K562 (cell line): ENCODE data around the gene RABGAP1L. TPM values are rescaled to one million over a fixed set of nuclear protein-coding genes. Genes with fewer than 3 reads are reported as not detected.
A peak's percentile ranks its signal among the peaks of the same experiment; 100 is the strongest.

Source experiments
- ATAC-seq: fragments of 200-7000 bp; cut with Tn5 transposase; 3 replicates; pipeline ENCODE4 v1.9.1; 2020; ENCODE audit warnings: moderate library complexity
- BruUV-seq: library from RNA; stranded (reverse); fragments of 400-500 nt; replicated peaks from 2 replicates; lab custom pipeline; 2021; lab: Mats Ljungman, UMichigan
- CTCF ChIA-PET: fragments of 300-600 bp; formaldehyde crosslinking; extraction: SDS; loops from one replicate; lab custom pipeline; 2021; ENCODE audit warnings: low intra/inter-chr PET ratio; lab: Yijun Ruan, JAX
- POLR2A ChIA-PET: fragments of 300-600, 350-650 bp; sonication (Branson Sonifier 250); formaldehyde crosslinking; extraction: SDS; loops from one replicate; lab custom pipeline; 2021; ENCODE audit warnings: antibody characterized with exemption, inconsistent platforms; lab: Yijun Ruan, JAX
- DNase-seq, 4 experiments: peaks; one replicate each; pipeline versions ENCODE4 v3.0.0 to v3.0.0-alpha.2; 2011 to 2018; ENCODE audit warnings: low spot score in 3 of 4, mixed read lengths in 3 of 4; ENCODE audit errors: extremely low read depth in 1 of 4
- FAIRE-seq: peaks from 2 replicates; lab custom pipeline; 2011; peaks lifted over from hg19 to GRCh38; lab: Jason Lieb, UNC
- H2AFZ ChIP-seq: 2 replicates; pipeline ENCODE4 v1.6.0; 2011; ENCODE audit warnings: low read depth, low read length, control low read depth, inconsistent platforms
- H3K27ac ChIP-seq: fragments of 200-600 bp; 3 replicates; pipeline ENCODE4 v1.8.0; 2011; ENCODE audit warnings: low read depth, mild to moderate bottlenecking, control low read depth, inconsistent platforms, low read length, moderate library complexity, mixed read lengths; ENCODE audit errors: extremely low read depth
- H3K27me3 ChIP-seq, 2 experiments: fragments of 300-600 bp in 1 of 2; 2 replicates in 1 of 2; 3 replicates in 1 of 2; pipeline versions ENCODE4 v1.6.0 to v1.8.0; 2011; ENCODE audit warnings: inconsistent platforms in 2 of 2, low read length in 2 of 2, mild to moderate bottlenecking in 1 of 2, mixed read lengths in 1 of 2, moderate library complexity in 1 of 2; ENCODE audit not compliant: control insufficient read depth in 2 of 2, insufficient read depth in 2 of 2
- H3K36me3 ChIP-seq: fragments of 300-600 bp; 3 replicates; pipeline ENCODE4 v1.8.0; 2011; ENCODE audit warnings: mild to moderate bottlenecking, low read length, inconsistent platforms; ENCODE audit not compliant: control insufficient read depth, insufficient read depth
- H3K4me1 ChIP-seq, 2 experiments: fragments of 200-600 bp in 1 of 2; replicated peaks in 1 of 2; 2 replicates in 1 of 2; 3 replicates in 1 of 2; pipeline versions ENCODE4 v1.5.1 to v1.8.0; 2011; ENCODE audit warnings: inconsistent platforms in 2 of 2, low read length in 2 of 2, mild to moderate bottlenecking in 1 of 2, mixed read lengths in 1 of 2, moderate library complexity in 1 of 2; ENCODE audit not compliant: control insufficient read depth in 2 of 2, insufficient read depth in 2 of 2
- H3K4me2 ChIP-seq: 2 replicates; pipeline ENCODE4 v1.6.1; 2011; ENCODE audit warnings: low read length, control low read depth, inconsistent platforms, mixed read lengths; ENCODE audit not compliant: insufficient read depth
- H3K4me3 ChIP-seq: fragments of 200-600 bp; sonication (generic), shearing (Covaris generic); 2 replicates; pipeline ENCODE4 v1.5.1; 2016; ENCODE audit warnings: control low read depth, inconsistent platforms
- H3K79me2 ChIP-seq: fragments of 200-600 bp; 3 replicates; pipeline ENCODE4 v1.8.0; 2011; ENCODE audit warnings: low read length, inconsistent platforms; ENCODE audit not compliant: control insufficient read depth, insufficient read depth
- H3K9ac ChIP-seq, 2 experiments: 2 replicates each; pipeline versions ENCODE4 v1.6.0 to v1.6.1; 2011; ENCODE audit warnings: low read depth in 2 of 2, low read length in 2 of 2, control low read depth in 1 of 2, inconsistent platforms in 1 of 2, mild to moderate bottlenecking in 1 of 2, mixed read lengths in 1 of 2; ENCODE audit not compliant: insufficient read depth in 1 of 2
- H3K9me1 ChIP-seq: one replicate; pipeline ENCODE4 v1.6.0; 2011; ENCODE audit warnings: inconsistent platforms, mild to moderate bottlenecking, low read length, moderate library complexity; ENCODE audit not compliant: control insufficient read depth, insufficient read depth
- H3K9me3 ChIP-seq: replicated peaks from 2 replicates; pipeline ENCODE4 v1.5.1; 2011; ENCODE audit warnings: low read depth, low read length, inconsistent platforms; ENCODE audit not compliant: control insufficient read depth, insufficient read depth
- H4K20me1 ChIP-seq: replicated peaks from 2 replicates; pipeline ENCODE4 v1.6.1; 2011; ENCODE audit warnings: low read length, inconsistent platforms, mixed read lengths; ENCODE audit not compliant: control insufficient read depth, insufficient read depth
- C11orf30 ChIP-seq: fragments of 450-650 bp; IDR thresholded peaks from 2 replicates; pipeline ENCODE4 v1.6.1; 2016; ENCODE audit warnings: low read depth, mild to moderate bottlenecking
- GABPA ChIP-seq: fragments of 200-800 bp; sonication (Bioruptor generic); conservative IDR thresholded peaks from 2 replicates; pipeline ENCODE4 v1.6.1; 2016; ENCODE audit warnings: low read depth, missing genetic modification characterization, missing compliant biosample characterization
- IRF1 ChIP-seq: sonication (generic); formaldehyde crosslinking; IDR thresholded peaks from 2 replicates; pipeline ENCODE4 v1.8.0; 2022; ENCODE audit warnings: missing genetic modification reagents, mild to moderate bottlenecking, borderline replicate concordance
- KHSRP ChIP-seq: fragments of 450-650 bp; IDR thresholded peaks from 2 replicates; pipeline ENCODE4 v1.6.1; 2017
- MAFG ChIP-seq: fragments of 450-650 bp; conservative IDR thresholded peaks from 2 replicates; pipeline ENCODE4 v1.6.1; 2016; ENCODE audit warnings: missing genetic modification characterization, missing compliant biosample characterization
- POLR3G ChIP-seq: IDR thresholded peaks from 2 replicates; pipeline ENCODE4 v1.6.1; 2011; ENCODE audit not compliant: insufficient read length, insufficient replicate concordance; ENCODE audit errors: extremely low read depth
- RFX1 ChIP-seq: fragments of 450-650 bp; IDR thresholded peaks from 2 replicates; pipeline ENCODE4 v1.6.1; 2016; ENCODE audit warnings: mild to moderate bottlenecking, moderate library complexity
- SNIP1 ChIP-seq: fragments of 450-650 bp; IDR thresholded peaks from 2 replicates; pipeline ENCODE4 v1.7.1; 2017; ENCODE audit warnings: low read depth, mild to moderate bottlenecking
- ZNF143 ChIP-seq: sonication (generic); formaldehyde crosslinking; IDR thresholded peaks from 2 replicates; pipeline ENCODE4 v1.9.0; 2022; ENCODE audit warnings: mild to moderate bottlenecking, missing genetic modification reagents
- ZNF316 ChIP-seq: fragments of 450-650 bp; IDR thresholded peaks from 2 replicates; pipeline ENCODE4 v1.6.1; 2016
- ZNF518B ChIP-seq: fragments of 250-450 bp; sonication (Bioruptor Pico); IDR thresholded peaks from 2 replicates; pipeline ENCODE4 v1.5.0; 2021; ENCODE audit warnings: mild to moderate bottlenecking, moderate library complexity
- WGBS: fragments of 100-300 bp; shearing (Covaris generic); methylation state at CpG from one replicate; pipeline ENCODE4 v1.1.6; 2016; ENCODE audit warnings: low coverage, mixed read lengths; ENCODE audit not compliant: insufficient coverage; ENCODE audit errors: missing lambda C conversion rate; 5-methylcytosine and 5-hydroxymethylcytosine counted together
- in situ Hi-C: fragments of 300-500 bp; cut with MboI; formaldehyde crosslinking; loops from 4 replicates; pipeline ENCODE4 v1.15.0; 2018; ENCODE audit warnings: inconsistent platforms, mixed read lengths
- intact Hi-C: fragments of 100-400 bp; cut with micrococcal nuclease; formaldehyde crosslinking; loops from 2 replicates; pipeline ENCODE4 v1.14.2; 2022
- polyA plus RNA-seq, 8 experiments: library from polyadenylated mRNA; depleted of rRNA in 4 of 8; stranded (reverse) in 5 of 8; unstranded in 3 of 8; fragments of >200 nt; fragmentation: Nextera tagmentation in 2 of 8; fragmentation: Illumina TruSeq in 1 of 8; extraction: Ambion mirVana in 2 of 8; extraction: Trizol in 1 of 8; gene quantifications; 2 replicates each; pipeline versions ENCODE4 v1.2.1 to v1.2.3, GENCODE V29; 2011 to 2014; ENCODE audit warnings: inconsistent platforms in 1 of 8, missing spikeins in 1 of 8
- total RNA-seq, 7 experiments: library from RNA; depleted of rRNA in 6 of 7; stranded (reverse); fragments of >200 nt in 6 of 7; fragmentation: Illumina TruSeq in 2 of 7; extraction: Trizol in 2 of 7; gene quantifications; 2 replicates each; pipeline versions ENCODE4 v1.2.1 to v1.2.3, GENCODE V29; 2011 to 2021; ENCODE audit warnings: low replicate concordance in 1 of 7

The RABGAP1L gene
- total and polyA plus RNA-seq, 9 of the 15 experiments (the other 6 are each of a cell fraction or from before 2014, with no cell fraction given), result 16.5 to 44.9 (median 26.7) TPM

- H3K27me3 ChIP-seq, result no peaks in the 10 kb centered on the region
- POLR2A ChIA-PET, result interaction anchor here (0.5 kb wide), 1 partner anchor 590 kb away, joined by 3 read pairs; no protein-coding TSS in a partner anchor
- CTCF ChIA-PET, result no interaction called here
- H3K9me1 ChIP-seq, result no peaks in the 10 kb centered on the region
- H3K4me2 ChIP-seq, result no peak overlapping the region
- intact Hi-C loops (no loop called here), in situ Hi-C loops (no loop called here)
- BruUV-seq, result no TSS peak
- H3K9ac ChIP-seq, result no peak overlapping the region
- ATAC-seq, result no peak
- H2AFZ ChIP-seq, result no peak overlapping the region
- peak; percentile 82 for TF ChIP-seq ZNF316
- peak; percentile 70 for TF ChIP-seq C11orf30
- peak; percentile 59 for TF ChIP-seq MAFG (tag)
- no peak for TF ChIP-seq POLR3G
- TF ChIP-seq GABPA (tag), result no peak
- DNase-seq, result no peak
- no peak overlapping the region for H3K4me3 ChIP-seq
- no peaks in the 10 kb centered on the region for H3K36me3 ChIP-seq
- no peaks in the 10 kb centered on the region for H3K9me3 ChIP-seq
- H3K79me2 ChIP-seq, result no peaks in the 10 kb centered on the region
- H3K4me1 ChIP-seq, result no peaks in the 10 kb centered on the region
- FAIRE-seq, result no peak
- H4K20me1 ChIP-seq, result no peaks in the 10 kb centered on the region
- H3K27ac ChIP-seq, result no peak overlapping the region
Measured at GRCh38 chr1:174445351-174445750, 286.0 kb downstream of the RABGAP1L start.

DNA sequence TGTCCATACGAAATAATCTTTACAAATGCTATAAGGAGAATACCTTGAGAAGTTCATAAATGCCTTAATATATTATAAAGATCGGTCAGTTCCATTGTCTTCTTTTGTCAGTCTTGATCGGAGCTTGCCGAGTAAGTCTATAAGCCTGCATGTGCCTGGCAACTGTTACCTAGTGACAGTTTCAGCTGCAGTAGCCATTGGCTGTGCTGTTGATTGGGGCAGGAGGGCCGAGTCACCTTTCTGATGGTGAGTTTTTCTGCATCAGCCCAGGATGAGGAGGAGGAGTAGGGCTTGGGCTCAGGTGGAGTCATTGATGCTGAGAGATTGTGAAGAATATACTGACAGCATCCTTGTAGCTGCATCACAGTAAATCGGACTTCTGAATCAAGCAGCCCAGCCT lies 286.5 kb downstream of the RABGAP1L start:
- FAIRE-seq (no peak), DNase-seq (no peak), ATAC-seq (no peak)
- Histone ChIP-seq H3K27me3 (no peaks in the 10 kb centered on the region), H3K4me3 (no peak overlapping the region), H2AFZ (no peak overlapping the region), H3K9ac (no peak overlapping the region), H3K4me1 (no peaks in the 10 kb centered on the region), H3K9me1 (no peaks in the 10 kb centered on the region), H3K27ac (no peak overlapping the region), H3K9me3 (no peaks in the 10 kb centered on the region), H3K79me2 (no peaks in the 10 kb centered on the region), H3K36me3 (no peaks in the 10 kb centered on the region), H4K20me1 (no peaks in the 10 kb centered on the region), H3K4me2 (no peak overlapping the region)
- CTCF ChIA-PET, result no interaction called here
- BruUV-seq, result no TSS peak
- intact Hi-C loops, result no loop called here
- 52% methylated on average over 6 of the region's 6 CpGs for WGBS
- no peak for TF ChIP-seq IRF1
- TF ChIP-seq ZNF518B (CRISPR knock-in tag), result no peak
- TF ChIP-seq ZNF143 (CRISPR knock-in tag), result no peak
- TF ChIP-seq SNIP1, result no peak
- TF ChIP-seq RFX1, result peak; percentile 34; the same call in 1 of the 2 replicates
- TF ChIP-seq KHSRP, result no peak
- POLR2A ChIA-PET, result interaction anchor here (0.5 to 1.6 kb wide), 2 partner anchors 28 to 591 kb away, joined by 3 read pairs; no protein-coding TSS in a partner anchor
- in situ Hi-C loops, result no loop called here
